Stimulated activated naive CD8-positive, alpha-beta T cell treated with anti-CD3 and anti-CD28 coated beads, Interleukin-15, Interleukin-2, amounts not matched to agents 100 ng/mL and 50 ng/mL, for 24 hours (primary cell): ENCODE results near the gene ASB16.

Source experiments
- H3K27ac Mint-ChIP-seq: one replicate; pipeline ENCODE4 v1.8.0; 2021; ENCODE audit warnings: mild to moderate bottlenecking, mixed read lengths
- H3K27me3 Mint-ChIP-seq: one replicate; pipeline ENCODE4 v1.8.0; 2021; ENCODE audit warnings: mixed read lengths
- H3K36me3 Mint-ChIP-seq: one replicate; pipeline ENCODE4 v1.8.0; 2021; ENCODE audit warnings: low read depth, mixed read lengths
- H3K4me1 Mint-ChIP-seq: one replicate; pipeline ENCODE4 v1.8.0; 2021; ENCODE audit warnings: low read depth, mixed read lengths
- H3K4me3 Mint-ChIP-seq: one replicate; pipeline ENCODE4 v1.8.0; 2021; ENCODE audit warnings: mild to moderate bottlenecking, mixed read lengths
- H3K9me3 Mint-ChIP-seq: one replicate; pipeline ENCODE4 v1.8.0; 2021; ENCODE audit warnings: mixed read lengths

The ASB16 gene

GRCh38 chr17:44191941-44192496, 21.5 kb downstream of the ASB16 start:
- Mint-ChIP-seq H3K27ac (no peak overlapping the region), H3K4me3 (no peak overlapping the region), H3K4me1 (peaks cover 21% of the 10 kb centered on the region), H3K27me3 (no peaks in the 10 kb centered on the region), H3K36me3 (peaks cover 45% of the 10 kb centered on the region), H3K9me3 (no peaks in the 10 kb centered on the region)

- Mint-ChIP-seq H3K9me3 (no peaks in the 10 kb centered on the region), H3K27ac (peak overlapping the region; percentile 16), H3K36me3 (peaks cover 51% of the 10 kb centered on the region), H3K4me1 (peaks cover 22% of the 10 kb centered on the region), H3K4me3 (no peak overlapping the region), H3K27me3 (no peaks in the 10 kb centered on the region)
Observed at GRCh38 chr17:44192750-44193149, 22.2 kb downstream of the ASB16 start.

- Mint-ChIP-seq H3K4me3 (no peak overlapping the region), H3K4me1 (peaks cover 20% of the 10 kb centered on the region), H3K9me3 (no peaks in the 10 kb centered on the region), H3K27ac (no peak overlapping the region), H3K36me3 (peaks cover 55% of the 10 kb centered on the region), H3K27me3 (no peaks in the 10 kb centered on the region)
Observed at GRCh38 chr17:44193326-44194084, 23.0 kb downstream of the ASB16 start.

- Mint-ChIP-seq H3K27ac (peak overlapping the region; percentile 79), H3K36me3 (peaks cover 39% of the 10 kb centered on the region), H3K4me3 (no peak overlapping the region), H3K27me3 (no peaks in the 10 kb centered on the region), H3K4me1 (peaks cover 23% of the 10 kb centered on the region), H3K9me3 (no peaks in the 10 kb centered on the region)
Observed at GRCh38 chr17:44197107-44197506, 26.6 kb downstream of the ASB16 start.

DNA sequence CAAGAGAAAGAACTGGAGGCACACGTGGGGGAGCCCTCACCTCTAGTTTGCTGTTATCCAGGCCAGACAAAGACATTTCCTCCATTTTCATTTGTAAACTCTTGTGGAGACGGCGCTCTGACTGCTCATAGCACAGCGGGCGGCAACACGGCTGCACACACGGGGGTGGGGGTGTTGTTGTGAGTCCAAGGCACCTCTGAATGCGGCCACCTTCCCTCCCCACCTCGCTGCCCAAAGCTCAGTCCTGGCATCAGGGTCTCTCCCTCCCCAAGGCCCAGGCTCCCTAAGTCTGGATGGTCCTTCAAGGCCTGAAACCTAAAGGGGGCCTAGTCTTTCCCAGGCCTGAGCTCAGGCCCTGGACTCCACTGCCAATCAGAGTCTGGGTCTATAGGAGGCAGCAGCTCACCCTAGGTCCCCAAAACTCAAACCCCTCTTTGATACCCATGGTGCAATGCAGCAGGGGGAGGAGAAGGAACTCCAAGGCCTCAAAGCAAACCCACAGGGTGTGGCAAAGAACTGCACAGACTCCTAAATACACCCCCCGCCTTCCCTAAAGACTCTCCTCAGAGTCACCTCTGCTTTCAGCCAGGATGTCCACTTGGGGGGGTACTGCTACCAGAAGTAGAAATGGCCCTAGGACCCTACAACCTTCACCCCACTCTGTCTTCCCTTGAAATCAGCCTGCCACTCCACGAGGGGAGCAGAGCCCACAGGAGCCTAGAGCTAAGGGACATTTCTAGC, 27.6 kb downstream of the ASB16 start:
- Mint-ChIP-seq H3K4me3 (peak overlapping the region; percentile 84), H3K9me3 (no peaks in the 10 kb centered on the region), H3K36me3 (peaks cover 33% of the 10 kb centered on the region), H3K27me3 (no peaks in the 10 kb centered on the region), H3K4me1 (peaks cover 26% of the 10 kb centered on the region), H3K27ac (peak overlapping the region; percentile 79)

DNA sequence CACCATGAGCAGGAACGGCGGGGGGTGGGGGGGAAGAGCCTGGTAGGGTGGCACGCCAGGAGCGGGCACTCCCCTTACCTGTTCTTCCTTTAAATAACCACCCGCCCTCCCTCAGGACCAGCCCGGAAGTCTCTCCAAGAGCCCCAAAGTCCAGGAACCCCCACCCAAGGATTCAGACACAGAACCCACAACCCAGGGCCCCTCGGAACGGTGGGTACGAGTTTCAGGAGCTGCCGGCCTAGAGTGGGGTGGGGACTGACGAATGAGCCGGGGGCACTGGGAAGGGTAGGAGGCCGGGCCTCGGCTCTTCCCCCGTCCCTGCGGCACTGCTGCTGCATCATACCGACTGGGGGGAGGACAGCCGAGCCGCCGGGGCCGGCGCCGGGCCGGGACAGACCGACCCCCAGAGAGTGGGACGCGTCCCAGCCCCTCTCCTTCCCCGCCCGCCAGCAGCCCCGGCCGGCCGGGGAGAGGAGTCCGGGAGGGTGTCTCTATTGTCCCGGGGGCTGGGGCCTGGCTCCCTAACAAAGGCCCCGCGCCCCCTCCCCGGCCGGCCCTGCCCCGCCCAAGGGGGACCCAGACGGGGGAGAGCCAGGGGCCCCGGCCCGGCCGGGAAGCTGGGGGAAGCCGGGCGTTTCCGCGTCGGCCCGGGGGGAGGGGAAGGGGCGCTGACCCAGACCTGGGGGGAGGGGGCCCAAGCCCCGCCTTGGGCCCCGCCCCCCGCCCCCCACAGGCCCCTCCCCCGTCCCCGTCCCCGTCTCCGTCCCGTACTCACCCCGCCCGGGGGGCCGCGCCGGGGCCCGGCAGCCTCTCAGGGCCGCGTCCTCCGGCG, 28.4 kb downstream of the ASB16 start:
- peak overlapping the region; percentile 84 for H3K4me3 Mint-ChIP-seq
- peaks cover 32% of the 10 kb centered on the region for H3K36me3 Mint-ChIP-seq
- peak overlapping the region; percentile 79 for H3K27ac Mint-ChIP-seq
- peaks cover 33% of the 10 kb centered on the region for H3K4me1 Mint-ChIP-seq
- no peaks in the 10 kb centered on the region for H3K9me3 Mint-ChIP-seq
- no peaks in the 10 kb centered on the region for H3K27me3 Mint-ChIP-seq

- Mint-ChIP-seq H3K27ac (peak within 1 kb of the TSS; percentile 95), H3K9me3 (no peaks in the 10 kb centered on the region), H3K36me3 (peaks cover 23% of the 10 kb centered on the region), H3K27me3 (no peaks in the 10 kb centered on the region), H3K4me3 (peak within 1 kb of the TSS; percentile 90), H3K4me1 (peaks cover 39% of the 10 kb centered on the region)
Observed at GRCh38 chr17:44199553-44200477, 29.3 kb downstream of the ASB16 start, which contains the start of gene ATXN7L3. TSS of gene ATXN7L3 (minus strand) at chr17:44199884. CDS start at chr17:44198070, 1,814 bp downstream.

DNA sequence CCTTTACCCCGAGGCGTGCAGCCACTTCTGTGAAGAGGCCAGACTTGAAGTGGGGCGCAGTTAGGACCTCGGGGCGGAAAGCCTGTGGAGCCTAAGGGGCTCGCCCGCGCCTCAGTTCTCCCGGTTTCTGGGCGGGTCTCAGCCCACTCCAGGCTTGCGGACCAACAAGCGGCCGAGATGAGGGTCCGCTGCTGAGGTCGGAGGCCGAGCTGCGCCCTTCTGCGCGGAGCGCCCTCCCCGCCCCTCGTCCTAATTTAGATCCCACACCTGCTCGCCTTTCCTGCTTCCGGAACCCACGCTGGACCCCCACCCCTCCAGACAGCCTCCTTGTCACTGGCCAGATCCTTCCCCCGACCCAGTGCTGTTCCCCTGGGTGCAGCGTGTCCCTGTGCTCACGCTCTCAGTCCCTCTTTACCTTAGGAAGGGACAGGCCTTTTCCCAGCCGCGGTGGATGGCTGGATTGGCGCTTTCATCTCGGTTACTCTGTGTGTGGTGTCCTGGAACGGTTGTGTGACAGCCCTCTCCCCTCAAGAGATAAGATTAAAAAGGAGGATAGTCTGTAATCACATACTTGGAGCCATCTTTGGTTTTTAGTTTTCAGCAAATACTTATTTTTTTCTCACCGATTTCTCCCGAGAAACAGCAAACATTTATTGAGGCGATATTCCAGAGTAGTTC, 30.1 kb downstream of the ASB16 start:
- Mint-ChIP-seq H3K27ac (peak overlapping the region; percentile 95), H3K4me1 (peaks cover 39% of the 10 kb centered on the region), H3K4me3 (peak overlapping the region; percentile 90), H3K9me3 (no peaks in the 10 kb centered on the region), H3K36me3 (peaks cover 16% of the 10 kb centered on the region), H3K27me3 (no peaks in the 10 kb centered on the region)

GRCh38 chr17:44202756-44203155, 32.3 kb downstream of the ASB16 start:
- H3K27me3 Mint-ChIP-seq, result no peaks in the 10 kb centered on the region

DNA sequence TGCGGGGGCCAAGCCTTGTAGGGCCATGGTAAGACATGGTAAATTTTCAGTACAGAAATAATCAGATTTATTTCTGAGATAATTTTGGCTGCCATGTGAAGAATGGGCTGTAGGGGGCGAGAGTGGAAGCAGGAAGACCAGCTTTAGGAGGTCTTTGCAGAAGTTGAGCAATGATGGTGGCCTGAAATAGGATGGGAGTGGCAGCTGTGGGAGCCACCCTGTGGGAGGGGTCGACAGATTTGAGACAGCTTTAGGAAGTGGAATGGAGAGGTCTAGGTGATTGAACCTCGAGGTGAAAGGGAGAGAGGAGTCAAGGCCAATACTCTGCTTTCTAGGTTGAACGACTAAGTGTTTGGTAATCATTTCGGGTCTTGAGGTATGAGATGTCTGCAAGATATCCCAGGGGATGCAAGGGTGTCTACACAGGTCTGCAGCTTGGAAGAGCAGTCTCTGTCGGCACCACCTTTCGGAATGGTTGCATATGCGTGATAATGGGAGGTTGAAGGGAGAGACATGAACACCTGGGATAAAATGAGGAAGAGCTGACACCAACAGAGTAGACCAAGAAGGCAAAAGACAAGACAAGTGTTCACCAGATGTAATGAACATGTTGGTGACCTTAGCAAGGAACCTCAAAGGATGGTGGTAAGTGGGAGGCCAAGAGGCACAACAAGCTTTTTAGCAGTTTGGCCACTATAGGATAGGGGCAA, 33.4 kb downstream of the ASB16 start:
- Mint-ChIP-seq H3K4me3 (no peak overlapping the region), H3K4me1 (peaks cover 35% of the 10 kb centered on the region), H3K27me3 (no peaks in the 10 kb centered on the region), H3K9me3 (no peaks in the 10 kb centered on the region), H3K36me3 (peaks cover 23% of the 10 kb centered on the region), H3K27ac (peak overlapping the region; percentile 50)

More at GRCh38 chr17:44202756-44203155, 32.3 kb downstream of the ASB16 start:
- no peaks in the 10 kb centered on the region for H3K9me3 Mint-ChIP-seq
- H3K4me3 Mint-ChIP-seq, result no peak overlapping the region
- peaks cover 16% of the 10 kb centered on the region for H3K36me3 Mint-ChIP-seq
- H3K4me1 Mint-ChIP-seq, result peaks cover 33% of the 10 kb centered on the region
- no peak overlapping the region for H3K27ac Mint-ChIP-seq

GRCh38 chr17:44204441-44204882, 34.0 kb downstream of the ASB16 start:
- H3K36me3 Mint-ChIP-seq, result peaks cover 27% of the 10 kb centered on the region
- H3K27me3 Mint-ChIP-seq, result no peaks in the 10 kb centered on the region
- peaks cover 41% of the 10 kb centered on the region for H3K4me1 Mint-ChIP-seq
- H3K27ac Mint-ChIP-seq, result peak overlapping the region; percentile 14
- H3K9me3 Mint-ChIP-seq, result no peaks in the 10 kb centered on the region
- no peak overlapping the region for H3K4me3 Mint-ChIP-seq

DNA sequence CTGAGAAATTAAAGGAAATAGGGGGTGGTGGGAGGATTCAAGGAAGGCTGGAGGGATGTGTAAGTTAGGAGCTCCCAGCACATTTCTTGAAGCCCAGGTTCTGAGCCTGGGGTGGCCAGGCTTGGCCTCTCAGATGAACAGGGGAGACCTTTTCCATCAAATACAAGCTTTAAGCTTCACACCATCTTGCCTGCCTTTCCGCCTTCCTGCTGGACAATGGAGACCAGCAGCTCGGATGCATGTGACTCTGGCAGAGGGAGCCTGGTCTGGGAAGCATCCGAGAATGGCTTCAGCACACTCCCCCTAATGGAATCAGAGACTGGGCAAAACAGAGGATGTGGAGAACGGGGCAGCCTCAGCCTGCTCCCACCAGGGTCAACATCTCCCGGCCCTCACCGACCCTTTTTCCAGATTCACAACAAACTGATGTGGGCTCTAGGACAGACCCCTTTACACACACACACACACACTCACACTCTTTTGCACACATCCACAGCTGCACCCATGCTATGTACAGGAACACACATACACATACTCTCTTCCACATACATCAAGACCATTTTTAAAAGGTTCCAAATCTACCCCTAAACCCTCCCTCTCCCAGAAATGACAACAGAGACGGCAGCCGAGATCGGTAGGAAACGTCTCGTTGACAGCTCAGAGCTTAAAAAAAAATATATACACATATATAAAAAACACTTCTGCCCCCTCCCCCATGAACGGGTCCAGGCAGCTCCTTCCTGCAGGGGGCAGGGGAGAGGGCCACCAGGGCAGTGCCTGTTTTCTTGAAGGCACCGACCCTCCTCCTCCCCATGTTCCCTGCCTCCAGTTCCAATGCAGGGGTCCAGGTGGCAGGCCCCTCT, 35.7 kb downstream of the ASB16 start:
- Mint-ChIP-seq H3K4me1 (peaks cover 48% of the 10 kb centered on the region), H3K27ac (peak overlapping the region; percentile 49), H3K27me3 (no peaks in the 10 kb centered on the region), H3K9me3 (no peaks in the 10 kb centered on the region), H3K36me3 (peaks cover 40% of the 10 kb centered on the region), H3K4me3 (no peak overlapping the region)
